HepG2 (cell line): ENCODE results near the gene ID4. TPM values are rescaled to one million over a fixed set of nuclear protein-coding genes. Genes with fewer than 3 reads are reported as not detected.
A peak's percentile ranks its signal among the peaks of the same experiment; 100 is the strongest.

Source experiments
- AHR ChIP-seq: IDR thresholded peaks from 2 replicates; pipeline ENCODE4 v1.6.1; 2018; ENCODE audit warnings: missing genetic modification reagents, missing compliant biosample characterization
- BCL6 ChIP-seq: IDR thresholded peaks from 2 replicates; pipeline ENCODE4 v1.6.1; 2016; ENCODE audit warnings: missing genetic modification reagents, missing compliant biosample characterization
- DR1 ChIP-seq: sonication (generic); formaldehyde crosslinking; IDR thresholded peaks from 2 replicates; pipeline ENCODE4 v1.8.0; 2021; ENCODE audit warnings: mild to moderate bottlenecking, missing genetic modification reagents, inconsistent platforms
- ETS1 ChIP-seq: sonication (generic); formaldehyde crosslinking; IDR thresholded peaks from 2 replicates; pipeline ENCODE4 v1.4.0; 2020; ENCODE audit warnings: missing genetic modification reagents
- ISL2 ChIP-seq: sonication (generic); formaldehyde crosslinking; IDR thresholded peaks from 2 replicates; pipeline ENCODE4 v1.5.0; 2020; ENCODE audit warnings: missing genetic modification reagents
- KDM2A ChIP-seq: sonication (generic); formaldehyde crosslinking; IDR thresholded peaks from 2 replicates; pipeline ENCODE4 v1.4.0; 2020; ENCODE audit warnings: low read depth, missing genetic modification reagents, borderline replicate concordance
- KLF12 ChIP-seq: sonication (generic); formaldehyde crosslinking; IDR thresholded peaks from 2 replicates; pipeline ENCODE4 v1.4.0; 2020; ENCODE audit warnings: missing genetic modification reagents, borderline replicate concordance
- PCBP2 ChIP-seq: fragments of 200-400 bp; formaldehyde crosslinking; optimal IDR thresholded peaks from 2 replicates; pipeline ENCODE3; 2018; ENCODE audit warnings: low read length, low read depth; ENCODE audit not compliant: poor library complexity, severe bottlenecking
- PHF20 ChIP-seq: sonication (generic); formaldehyde crosslinking; IDR thresholded peaks from 2 replicates; pipeline ENCODE4 v1.5.0; 2020; ENCODE audit warnings: mild to moderate bottlenecking, missing genetic modification reagents
- PHF8 ChIP-seq: sonication (generic); formaldehyde crosslinking; IDR thresholded peaks from 2 replicates; pipeline ENCODE4 v1.5.0; 2020; ENCODE audit warnings: missing genetic modification reagents
- RNF219 ChIP-seq: sonication (generic); formaldehyde crosslinking; IDR thresholded peaks from 2 replicates; pipeline ENCODE4 v1.5.0; 2020; ENCODE audit warnings: mild to moderate bottlenecking, missing genetic modification reagents
- ZBTB20 ChIP-seq: sonication (generic); formaldehyde crosslinking; IDR thresholded peaks from 2 replicates; pipeline ENCODE4 v1.8.1; 2023; ENCODE audit warnings: missing genetic modification reagents, low read depth, mild to moderate bottlenecking, borderline replicate concordance
- ZBTB39 ChIP-seq: sonication (generic); formaldehyde crosslinking; IDR thresholded peaks from 2 replicates; pipeline ENCODE4 v1.5.0; 2020; ENCODE audit warnings: missing genetic modification reagents
- ZFP62 ChIP-seq: sonication (generic); formaldehyde crosslinking; IDR thresholded peaks from 2 replicates; pipeline ENCODE4 v1.4.0; 2020; ENCODE audit warnings: missing genetic modification reagents
- ZNF224 ChIP-seq: sonication (generic); formaldehyde crosslinking; IDR thresholded peaks from 2 replicates; pipeline ENCODE4 v1.5.0; 2020; ENCODE audit warnings: mild to moderate bottlenecking, missing genetic modification reagents
- ZNF280B ChIP-seq: sonication (generic); formaldehyde crosslinking; IDR thresholded peaks from 2 replicates; pipeline ENCODE4 v1.5.0; 2020; ENCODE audit warnings: missing genetic modification reagents, mild to moderate bottlenecking, borderline replicate concordance
- ZNF333 ChIP-seq: sonication (generic); formaldehyde crosslinking; IDR thresholded peaks from 2 replicates; pipeline ENCODE4 v1.4.0; 2020; ENCODE audit warnings: mild to moderate bottlenecking, missing genetic modification reagents, borderline replicate concordance
- ZNF430 ChIP-seq: sonication (generic); formaldehyde crosslinking; IDR thresholded peaks from 2 replicates; pipeline ENCODE4 v1.9.0; 2021; ENCODE audit warnings: mild to moderate bottlenecking, missing genetic modification reagents
- ZNF546 ChIP-seq: sonication (generic); formaldehyde crosslinking; conservative IDR thresholded peaks from 2 replicates; pipeline ENCODE4 v1.8.1; 2023; ENCODE audit warnings: mild to moderate bottlenecking, missing genetic modification reagents
- ZNF558 ChIP-seq: sonication (generic); formaldehyde crosslinking; IDR thresholded peaks from 2 replicates; pipeline ENCODE4 v1.9.0; 2022; ENCODE audit warnings: mild to moderate bottlenecking, missing genetic modification reagents, borderline replicate concordance
- ZNF576 ChIP-seq: sonication (generic); formaldehyde crosslinking; IDR thresholded peaks from 2 replicates; pipeline ENCODE4 v1.4.0; 2020; ENCODE audit warnings: mild to moderate bottlenecking, missing genetic modification reagents
- ZNF7 ChIP-seq: IDR thresholded peaks from 2 replicates; pipeline ENCODE4 v1.6.1; 2016; ENCODE audit warnings: missing biosample characterization, missing genetic modification reagents
- ZSCAN9 ChIP-seq: IDR thresholded peaks from 2 replicates; pipeline ENCODE4 v1.6.1; 2016; ENCODE audit warnings: borderline replicate concordance
- polyA plus RNA-seq, 8 experiments: library from polyadenylated mRNA; depleted of rRNA in 3 of 8; stranded (reverse) in 7 of 8; unstranded in 1 of 8; fragments of >200 nt; fragmentation: Illumina TruSeq in 4 of 8; extraction: Trizol in 4 of 8; gene quantifications; 2 replicates each; pipeline versions ENCODE4 v1.2.1 to v1.2.3, GENCODE V29; 2011 to 2016; ENCODE audit warnings: low read depth in 4 of 8, missing spikeins in 1 of 8, mixed read lengths in 1 of 8; ENCODE audit not compliant: insufficient read depth in 1 of 8
- total RNA-seq, 5 experiments: library from RNA; depleted of rRNA; stranded (reverse); fragments of >200 nt; fragmentation: Illumina TruSeq; extraction: Trizol; gene quantifications; 2 replicates each; pipeline ENCODE4 v1.2.3, GENCODE V29; 2016; ENCODE audit warnings: low read depth in 1 of 5

Gene ID4
- total and polyA plus RNA-seq, 2 of the 13 experiments (the other 11 are each of a cell fraction or from before 2014, with no cell fraction given) = 0.20 to 0.44 TPM

GRCh38 chr6:19851241-19852089 lies 14.3 kb downstream of the ID4 start (continued):
- no peak for TF ChIP-seq ZFP62
- no peak for TF ChIP-seq ETS1 (CRISPR knock-in tag)
- no peak for TF ChIP-seq DR1 (CRISPR knock-in tag)
- TF ChIP-seq ZBTB20 = no peak
- TF ChIP-seq ISL2 (CRISPR knock-in tag) = no peak
- TF ChIP-seq AHR = no peak
- TF ChIP-seq ZBTB39 (CRISPR knock-in tag) = no peak
- no peak for TF ChIP-seq ZNF558
- no peak for TF ChIP-seq RNF219 (CRISPR knock-in tag)
- TF ChIP-seq PHF8 = no peak
- TF ChIP-seq ZNF7 (CRISPR knock-in tag) = no peak
- 0 out of 2 replicates have a peak, but pooled peaks have one; percentile 22 for TF ChIP-seq ZNF576
- TF ChIP-seq ZNF546 (CRISPR knock-in tag) = no peak
- peak; percentile 30; the same call in 1 of the 2 replicates for TF ChIP-seq BCL6 (CRISPR knock-in tag)
- no peak for TF ChIP-seq ZNF280B
- TF ChIP-seq PHF20 (CRISPR knock-in tag) = no peak
- TF ChIP-seq ZNF430 (CRISPR knock-in tag) = no peak
- no peak for TF ChIP-seq ZNF224 (CRISPR knock-in tag)
- no peak for TF ChIP-seq KLF12
- TF ChIP-seq PCBP2 = no peak
- TF ChIP-seq ZSCAN9 = 0 out of 2 replicates have a peak, but pooled peaks have one; percentile 5
- TF ChIP-seq KDM2A (CRISPR knock-in tag) = 0 out of 2 replicates have a peak, but pooled peaks have one; percentile 30
- no peak for TF ChIP-seq ZNF333 (CRISPR knock-in tag)
